ENCODE results near the gene SHC1.

GRCh38 chr1:154963643-154964042, 6.9 kb downstream of the SHC1 start:
- TF ChIP-seq CTCF (IDR thresholded peaks at IDR 0.05; ENCODE audit: low read depth, low read length, poor library complexity, severe bottlenecking) (no peak), EZH2phosphoT487 (IDR thresholded peaks at IDR 0.05; ENCODE audit: borderline replicate concordance, low read length) (no peak)

Data from DOHH2 (cell line).